A549 treated with Hydrocortisone at 1 μM for 4 hours (cell line): ENCODE results near the gene GGCT. TPM values are rescaled to one million over a fixed set of nuclear protein-coding genes. Genes with fewer than 3 reads are reported as not detected.

Experiments used
- total RNA-seq: library from RNA; stranded (reverse); fragments of 200-300 nt; extraction: Qiagen RNA extraction; gene quantifications from 5 replicates; pipeline ENCODE4 v1.2.3, GENCODE V29; 2022

The GGCT gene
- total RNA-seq = 68.3 to 75.3 TPM (median 72.7 TPM) in 5 replicates

DNA sequence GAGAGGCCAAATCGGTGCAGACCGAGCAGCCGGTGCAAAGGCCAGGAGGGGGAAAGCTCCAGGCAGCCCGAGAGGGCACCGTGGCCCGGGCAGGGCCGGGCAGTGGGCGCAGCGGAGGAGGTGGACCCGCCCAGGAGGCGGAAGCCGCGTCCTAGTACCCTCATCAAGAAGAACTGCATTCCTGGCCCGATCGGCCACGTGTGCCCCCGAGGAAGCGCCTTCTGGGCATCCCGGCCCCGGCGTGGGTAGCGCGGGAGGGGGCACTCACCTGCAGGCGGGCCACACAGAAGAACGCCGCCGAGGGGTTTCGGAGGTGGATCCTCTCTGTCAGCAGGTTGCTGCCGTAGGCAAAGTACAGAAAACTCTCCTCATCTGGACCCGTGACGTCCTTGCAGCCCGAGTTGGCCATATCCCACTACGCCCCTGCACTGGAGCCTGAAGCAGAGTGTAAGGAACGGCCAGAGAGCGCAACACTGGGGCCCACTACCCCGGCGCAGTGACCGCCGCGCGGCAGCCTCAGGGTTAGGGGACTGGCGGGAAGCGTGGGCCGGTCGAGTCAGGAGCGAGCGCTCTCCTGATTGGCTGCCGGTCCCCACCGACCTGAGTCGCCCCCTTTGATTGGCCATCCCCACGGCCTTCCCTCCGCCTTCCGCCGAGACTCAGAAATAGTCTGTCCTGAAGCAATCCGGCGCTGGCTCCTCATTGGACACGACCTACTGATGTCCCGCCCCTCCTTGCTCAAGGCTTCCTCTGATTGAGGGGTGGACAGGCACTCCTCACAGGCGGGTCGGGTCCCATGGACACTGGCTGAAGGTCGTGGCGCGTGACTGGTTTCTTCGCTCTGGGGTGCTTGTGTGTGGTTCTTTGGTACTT lies at the start of gene GGCT:
TSS of gene GGCT (minus strand) at position 529 of the 873 bp plus-strand sequence. CDS start at position 409, 120 bp downstream.

DNA sequence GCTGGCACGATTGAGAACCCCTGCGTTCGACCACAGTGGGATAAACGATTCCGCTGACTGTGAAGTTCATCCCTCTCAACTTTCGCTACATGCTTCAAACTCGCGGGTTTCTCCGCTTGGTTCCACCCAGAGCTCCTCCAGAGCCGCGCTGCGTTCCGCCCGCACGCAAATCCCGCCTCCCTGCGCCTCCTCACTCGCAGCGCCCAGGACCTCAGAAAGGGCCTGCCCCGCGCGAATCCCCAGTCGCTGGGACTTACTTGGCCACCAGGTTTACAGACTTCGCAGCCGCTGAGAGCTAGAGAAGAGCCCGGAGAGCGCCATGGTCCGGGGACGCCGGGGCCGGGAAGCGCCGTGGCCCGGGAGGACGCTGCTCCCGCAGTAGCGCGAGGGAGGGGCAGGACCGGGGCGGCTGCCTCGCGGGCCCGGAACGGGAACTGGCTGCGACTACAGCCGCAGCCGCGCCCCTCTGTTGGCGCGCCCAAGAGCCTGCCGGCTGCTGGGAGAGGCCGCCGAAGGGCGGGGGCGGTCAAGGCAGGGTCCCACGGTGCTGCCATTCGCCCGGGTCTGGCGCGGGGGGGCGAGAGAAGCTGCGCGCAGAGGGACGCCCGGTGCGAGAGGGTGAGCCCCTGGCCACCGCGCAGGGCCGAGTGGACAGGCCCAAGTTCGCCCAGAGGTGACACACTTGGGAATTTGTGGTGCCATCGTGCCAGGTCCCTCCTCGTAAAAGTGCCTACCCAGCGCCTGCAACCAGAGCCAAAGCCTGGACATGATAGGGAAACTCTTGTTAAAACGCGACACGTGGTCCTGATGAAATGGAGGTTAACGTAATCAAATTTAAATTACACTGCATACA lies 26.1 kb downstream of the GGCT start, which contains the start of gene NOD1:
TSS of gene NOD1 (minus strand) at position 436 of the 853 bp plus-strand sequence. CDS start 21,863 bp downstream, outside the sequence.

Other genes starting within 250 kb of the GGCT start
- gene ZNRF2, start 220.2 kb downstream of the GGCT start, total RNA-seq = 4.7 to 6.4 TPM (median 5.5 TPM) in 5 replicates
- 5.5 to 7.4 TPM (median 6.7 TPM) in 5 replicates for gene NOD1, start 26.0 kb downstream of the GGCT start, total RNA-seq
- gene GARS1, start 90.0 kb upstream of the GGCT start, total RNA-seq = 136 to 157 TPM (median 143 TPM) in 5 replicates
- gene CRHR2, start 177.6 kb upstream of the GGCT start, total RNA-seq = 0.02 to 0.06 TPM (median 0.05 TPM) in 3 of 5 replicates, not detected in the others
- not detected in 5 replicates for gene INMT, start 247.3 kb upstream of the GGCT start, total RNA-seq